ENCODE data around the gene SLX4IP. TPM values are rescaled to one million over a fixed set of nuclear protein-coding genes. Genes with fewer than 3 reads are reported as not detected.
A peak's percentile ranks its signal among the peaks of the same experiment; 100 is the strongest.

The SLX4IP gene
- total and polyA plus RNA-seq, 2 donors (not counting 3 experiments of a cell fraction or from before 2014, with no cell fraction given) = 1.9 to 4.5 TPM

DNA sequence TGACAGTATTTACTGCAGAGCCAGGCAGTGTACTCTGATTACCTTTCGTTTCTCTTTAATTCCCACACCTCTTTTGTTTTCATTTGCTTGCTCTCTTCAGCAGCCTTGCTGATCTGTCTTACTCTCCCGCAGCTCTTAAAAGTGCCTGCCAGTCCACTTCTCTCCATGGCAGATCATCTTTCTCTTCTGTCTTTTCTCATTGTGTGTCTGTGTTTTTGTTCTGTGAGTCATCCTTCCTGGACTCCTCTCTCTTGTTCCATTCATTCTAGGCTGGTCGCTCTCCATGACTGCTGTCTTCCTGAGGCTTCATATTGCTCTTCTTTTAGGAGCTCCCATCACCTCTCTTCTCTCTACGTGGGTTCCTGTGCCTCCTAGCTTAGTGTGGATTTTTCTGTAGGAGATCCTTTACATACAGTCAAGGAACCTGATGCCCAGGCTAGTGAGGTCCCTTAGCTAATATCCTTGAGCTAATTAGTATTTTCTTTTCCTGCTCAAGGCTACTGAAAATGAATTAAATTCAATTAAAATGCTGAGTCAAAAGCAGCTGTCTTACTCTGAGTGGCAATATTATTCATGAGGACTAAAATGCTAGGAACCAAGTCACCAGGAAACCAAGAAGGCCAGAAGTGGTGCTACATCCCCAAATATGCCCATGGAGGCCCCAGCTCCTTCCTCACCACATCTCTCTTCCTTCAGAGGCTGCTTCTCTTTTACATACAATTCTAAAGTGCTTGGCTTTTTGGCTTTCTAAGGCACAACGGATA, 86.1 kb downstream of the SLX4IP start:
- H3K9me1 ChIP-seq (replicated peaks; ENCODE audit: control insufficient read depth, extremely low read depth, insufficient read depth, low read length) = no peaks in the 10 kb centered on the region
- no peak for TF ChIP-seq CTCF (IDR thresholded peaks at IDR 0.05; ENCODE audit: extremely low read depth in 1 of 2, insufficient read depth in 1 of 2, low read depth in 1 of 2, low read length in 2 of 2)
- TF ChIP-seq JUN (IDR thresholded peaks at IDR 0.05; ENCODE audit: borderline replicate concordance, insufficient read depth, insufficient read length, low read depth) = peak; percentile 74
- TF ChIP-seq FOS (IDR thresholded peaks at IDR 0.05; ENCODE audit: borderline replicate concordance, insufficient read depth, low read length) = peak; percentile 76
- TF ChIP-seq, protein P1, sequence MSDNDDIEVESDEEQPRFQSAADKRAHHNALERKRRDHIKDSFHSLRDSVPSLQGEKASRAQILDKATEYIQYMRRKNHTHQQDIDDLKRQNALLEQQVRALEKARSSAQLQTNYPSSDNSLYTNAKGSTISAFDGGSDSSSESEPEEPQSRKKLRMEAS (IDR thresholded peaks at IDR 0.05; ENCODE audit: insufficient read depth, insufficient read length) = no peak
- no peaks in the 10 kb centered on the region for H3K27me3 ChIP-seq (ENCODE audit: control insufficient read depth in 2 of 2, insufficient read depth in 2 of 2, low read length in 2 of 2)
- no peak overlapping the region for H2AFZ ChIP-seq (ENCODE audit: low read depth, low read length)
- no peaks in the 10 kb centered on the region for H4K20me1 ChIP-seq (replicated peaks; ENCODE audit: control insufficient read depth, extremely low read depth, insufficient read depth, low read length)
- intact Hi-C loops (cut with micrococcal nuclease) = loop anchor here (1.0 to 10.0 kb wide), 2 partner anchors 9 to 306 kb away; partner anchors contain the start of gene SNAP25
- peak overlapping the region; percentile 4 for H3K4me2 ChIP-seq (ENCODE audit: insufficient read depth, low read length)
- peaks cover 28% of the 10 kb centered on the region for H3K4me1 ChIP-seq (ENCODE audit: control insufficient read depth, extremely low read depth, insufficient read depth, low read length)
- FAIRE-seq (peak; percentile 63), DNase-seq (ENCODE audit: low read depth, low spot score) (peak; percentile 77)
- ChIA-PET CTCF (interaction anchor here (0.9 to 2.4 kb wide), 5 partner anchors 9 to 90 kb away, joined by 3 to 11 read pairs (median 9); no protein-coding TSS in a partner anchor), POLR2A (no interaction called here)
- no peaks in the 10 kb centered on the region for H3K79me2 ChIP-seq (ENCODE audit: control insufficient read depth, insufficient read depth, low read length)
- no peaks in the 10 kb centered on the region for H3K36me3 ChIP-seq (ENCODE audit: control insufficient read depth in 2 of 2, extremely low read depth in 1 of 2, insufficient read depth in 2 of 2, low read length in 2 of 2)
- no TSS peak for BruUV-seq (replicated peaks)
- H3K9ac ChIP-seq (replicated peaks; ENCODE audit: extremely low read depth, insufficient read depth, low read length) = no peak overlapping the region
- dilution Hi-C loops (cut with MboI; ENCODE audit: extremely low pct_ligation_motif_present, low sequenced_read_pairs) = no loop called here
- H3K9me3 ChIP-seq (replicated peaks; ENCODE audit: control insufficient read depth, insufficient read depth, low read length) = no peaks in the 10 kb centered on the region
- H3K27ac ChIP-seq (ENCODE audit: insufficient read depth, low read depth, low read length) = peak overlapping the region; percentile 8
- H3K4me3 ChIP-seq (replicated peaks in 1 of 3; ENCODE audit: insufficient read depth in 1 of 3, low read depth in 1 of 3, low read length in 3 of 3) = no peak overlapping the region
